NCI-H2029 (cell line): ENCODE measurements around the gene TTBK1.

ENCODE experiments used
- DNase-seq: peaks from one replicate; lab custom pipeline; 2025; lab: John Stamatoyannopoulos, UW

The TTBK1 gene

DNA sequence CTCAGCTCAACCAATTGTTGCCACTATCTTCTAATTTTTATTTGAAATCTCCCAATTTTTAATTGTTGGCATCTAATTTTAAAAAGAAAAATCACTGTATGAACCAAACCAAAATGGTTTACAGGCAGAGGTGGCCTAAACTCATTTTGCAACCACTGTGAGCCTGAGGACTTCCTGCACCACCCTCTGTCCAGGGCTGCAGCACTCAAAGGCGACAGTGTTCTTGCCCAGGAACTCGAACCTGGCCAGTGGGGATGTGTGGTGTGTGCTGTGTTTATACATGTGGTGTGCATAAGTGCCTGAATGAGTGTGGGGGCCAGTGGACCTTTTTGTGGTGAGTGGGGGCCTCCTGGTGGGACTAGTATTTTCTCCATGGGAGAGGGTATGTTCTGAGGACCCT, 30.4 kb downstream of the TTBK1 start:
- DNase-seq = no peak

DNA sequence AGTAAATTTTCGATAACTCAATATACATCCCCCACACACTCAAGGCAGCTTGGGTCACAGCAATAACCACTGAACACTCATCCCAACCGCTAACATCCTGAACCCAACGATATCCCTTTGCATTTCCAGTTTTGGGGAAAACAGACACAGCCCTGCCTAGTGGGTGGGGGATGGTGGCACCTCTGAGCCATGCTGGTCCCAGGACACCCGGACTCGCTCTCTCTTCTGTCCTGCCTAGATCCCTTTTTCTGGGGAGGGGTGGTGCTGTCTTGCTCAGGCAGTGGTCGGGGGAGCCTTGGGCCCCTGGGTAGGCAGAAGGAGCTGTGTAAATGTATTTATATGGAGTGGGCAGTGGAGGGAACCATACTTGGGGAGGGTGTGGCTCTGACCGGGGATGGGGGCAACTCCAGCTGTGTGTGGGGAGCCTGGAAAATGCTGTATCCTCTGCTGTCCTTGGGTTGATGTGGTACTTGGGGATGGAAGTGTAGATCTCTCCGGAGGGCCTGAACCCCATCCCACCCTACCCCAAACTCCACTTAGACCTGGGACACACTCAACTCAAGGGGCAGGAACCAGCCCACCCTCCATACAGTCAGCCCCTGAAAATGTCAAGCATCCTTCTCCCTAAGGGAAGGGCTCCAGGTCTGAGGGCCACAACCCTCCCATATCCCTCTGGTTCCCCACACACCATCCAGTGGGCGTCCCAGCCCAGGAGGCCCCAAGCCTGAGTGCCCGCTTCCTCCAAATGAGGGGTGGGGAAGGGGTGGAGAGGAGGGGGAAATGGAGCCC, 31.0 kb downstream of the TTBK1 start:
- no peak for DNase-seq

DNA sequence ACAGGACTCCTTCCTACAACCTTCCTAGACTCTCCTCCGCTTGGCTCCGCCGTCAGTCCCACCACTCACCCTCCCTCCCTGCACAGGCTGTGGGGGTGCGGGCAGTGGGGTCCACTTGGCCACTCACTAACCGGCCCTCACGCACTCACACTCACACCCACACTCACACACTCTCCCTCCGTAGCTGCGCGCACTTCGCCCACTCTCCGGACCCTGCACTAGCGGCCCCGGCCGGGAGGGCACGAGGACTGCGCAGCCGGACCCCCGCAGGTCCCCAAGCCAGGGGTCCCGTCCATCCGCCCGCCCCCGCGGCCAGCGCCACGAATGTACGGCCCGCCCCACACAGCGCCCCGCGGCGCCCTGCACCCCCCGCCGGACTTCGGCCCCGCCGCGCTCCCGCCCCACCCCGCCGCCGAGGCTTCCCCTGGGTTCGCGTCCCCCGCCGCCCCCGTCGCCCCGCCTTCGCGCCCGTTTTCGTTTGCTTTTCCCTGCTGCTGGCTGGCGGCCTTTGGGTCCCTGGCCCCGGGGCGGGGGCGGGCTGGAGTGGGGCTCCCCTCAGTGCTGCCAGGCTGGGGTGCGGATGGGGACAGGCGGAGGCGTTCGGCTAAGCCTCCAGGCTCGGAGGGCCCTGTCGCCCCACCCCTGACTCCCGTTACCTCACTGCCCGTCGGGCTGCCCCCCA, 31.8 kb downstream of the TTBK1 start:
- DNase-seq = no peak

DNA sequence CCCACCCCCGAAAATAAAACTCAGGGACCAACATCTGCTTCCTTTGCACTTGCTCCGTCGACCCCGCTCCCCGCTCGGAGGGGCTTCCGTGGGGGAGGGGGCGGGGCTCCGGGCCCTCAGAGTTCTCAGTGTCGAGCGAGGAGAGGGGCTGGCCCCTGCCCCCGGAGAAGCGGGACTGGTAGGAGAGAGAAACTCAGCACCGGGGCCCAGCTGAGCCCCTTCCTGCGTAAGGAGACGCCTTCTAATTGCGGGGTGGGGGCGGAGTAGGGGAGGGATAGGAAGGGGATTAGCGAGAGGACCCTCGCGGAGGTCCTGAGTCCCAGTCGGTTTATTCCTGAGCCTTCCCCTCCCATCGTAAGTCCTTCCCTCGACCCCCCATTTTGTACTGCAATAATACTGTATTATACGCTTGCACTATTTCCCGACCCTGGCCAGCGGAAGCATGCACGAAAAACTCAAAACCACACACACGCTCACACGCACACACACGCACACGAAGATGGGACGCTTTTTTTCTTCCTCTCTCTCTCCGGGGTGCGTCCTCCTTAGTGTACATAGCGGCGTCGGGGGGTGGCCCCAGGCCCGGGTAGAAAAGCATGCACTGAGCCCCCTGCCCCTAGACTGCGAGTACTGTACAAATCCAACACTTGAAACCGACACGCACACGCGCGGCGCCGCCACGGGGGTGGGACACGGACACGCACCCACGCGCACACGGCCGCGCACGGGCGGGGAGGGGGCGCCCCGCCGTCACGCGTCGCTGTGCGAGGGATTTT, 32.7 kb downstream of the TTBK1 start:
- DNase-seq = no peak

DNA sequence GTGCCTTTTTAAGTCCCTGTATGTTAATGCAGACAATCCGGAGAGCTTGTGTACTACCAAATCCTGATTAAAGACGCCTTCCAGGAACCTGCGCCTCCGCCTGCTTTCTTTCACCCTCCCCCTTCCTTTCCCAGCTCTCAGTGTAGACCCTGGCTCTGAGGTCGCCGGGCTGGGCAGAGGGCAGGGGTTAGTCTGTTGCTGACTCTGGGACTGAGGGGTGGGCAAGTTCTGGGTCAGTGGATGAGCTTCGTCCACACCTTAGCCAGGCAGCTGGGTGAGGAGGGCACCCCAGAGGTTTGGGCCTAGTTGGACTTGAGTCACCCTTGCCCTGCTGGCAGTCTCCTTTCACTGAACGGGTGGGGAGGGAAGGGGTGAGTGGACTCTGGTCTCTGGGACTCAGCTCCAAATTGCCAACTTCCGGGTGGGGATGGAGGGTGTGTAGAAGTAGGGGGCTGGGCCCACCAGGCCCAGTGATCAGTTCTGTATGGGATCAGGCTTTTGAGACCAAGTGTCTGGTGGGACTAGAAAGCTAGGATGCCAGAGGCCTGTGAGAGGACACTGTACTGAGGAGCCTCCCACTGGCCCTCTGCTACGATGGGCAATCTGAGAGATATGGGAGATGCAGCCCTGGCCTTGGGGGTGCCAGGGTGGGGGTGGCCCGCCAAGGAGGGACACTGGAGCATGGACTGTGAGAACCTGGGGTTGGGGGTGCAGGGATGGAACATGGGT, 33.5 kb downstream of the TTBK1 start:
- DNase-seq = no peak

DNA sequence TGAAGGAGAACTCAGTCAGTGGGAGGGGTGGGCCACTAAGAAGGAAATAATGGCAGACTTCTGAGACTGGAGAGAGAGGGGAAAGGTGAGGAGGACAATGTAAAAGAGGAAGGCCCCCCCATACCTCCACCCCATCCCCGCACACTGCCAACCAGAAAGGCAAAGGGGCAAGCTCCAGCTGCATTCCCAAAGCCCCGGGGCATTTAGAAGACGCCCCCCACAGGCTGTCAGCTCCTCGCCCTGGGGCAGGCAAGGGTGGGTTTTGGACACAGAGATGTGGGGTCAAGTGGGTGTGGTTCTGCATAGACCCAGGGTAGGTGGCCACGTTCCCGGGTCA, 34.0 kb downstream of the TTBK1 start:
- no peak for DNase-seq

DNA sequence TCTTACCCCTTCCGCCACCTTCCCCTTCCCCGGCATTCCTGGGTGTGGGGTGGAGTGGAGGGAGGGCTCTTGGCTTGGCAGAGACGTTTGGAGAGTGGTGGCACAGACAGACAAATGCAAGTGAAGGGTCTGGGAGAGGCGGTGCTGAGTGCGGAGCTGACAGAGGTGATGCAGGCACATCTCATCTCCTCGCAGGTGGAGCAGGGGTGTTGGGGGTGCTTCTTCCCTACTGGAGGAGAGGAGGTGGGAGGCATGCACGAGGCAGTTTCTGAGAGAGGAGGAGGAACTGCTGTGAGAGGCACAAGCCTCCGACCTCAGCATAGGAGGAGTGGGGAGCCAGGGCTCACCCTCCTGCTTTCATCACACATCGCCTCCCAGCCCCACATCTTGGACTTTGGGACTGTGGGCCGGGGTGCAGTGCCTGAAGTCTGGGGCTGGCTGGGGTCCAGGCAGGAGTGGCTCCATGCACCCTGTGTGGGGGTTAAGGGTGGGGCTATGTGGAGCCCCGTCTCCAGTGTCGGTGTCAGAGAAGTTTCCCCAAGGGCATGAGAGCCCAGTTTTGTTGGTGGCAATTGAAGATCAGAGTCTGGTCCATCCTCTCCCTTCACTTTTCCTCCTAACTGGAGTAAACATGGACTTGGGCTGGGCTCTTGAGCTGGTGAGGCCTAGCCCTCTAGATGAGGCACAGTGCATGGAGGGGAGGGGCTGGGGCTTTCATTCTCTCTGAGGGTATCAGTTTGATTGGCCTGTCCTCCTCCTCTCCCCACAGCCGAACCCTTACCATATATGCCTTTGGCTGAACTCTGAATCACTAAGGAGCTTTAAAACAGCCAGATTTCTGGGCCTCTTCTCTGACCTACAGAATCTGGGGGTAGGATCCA, 34.6 kb downstream of the TTBK1 start:
- DNase-seq = no peak

DNA sequence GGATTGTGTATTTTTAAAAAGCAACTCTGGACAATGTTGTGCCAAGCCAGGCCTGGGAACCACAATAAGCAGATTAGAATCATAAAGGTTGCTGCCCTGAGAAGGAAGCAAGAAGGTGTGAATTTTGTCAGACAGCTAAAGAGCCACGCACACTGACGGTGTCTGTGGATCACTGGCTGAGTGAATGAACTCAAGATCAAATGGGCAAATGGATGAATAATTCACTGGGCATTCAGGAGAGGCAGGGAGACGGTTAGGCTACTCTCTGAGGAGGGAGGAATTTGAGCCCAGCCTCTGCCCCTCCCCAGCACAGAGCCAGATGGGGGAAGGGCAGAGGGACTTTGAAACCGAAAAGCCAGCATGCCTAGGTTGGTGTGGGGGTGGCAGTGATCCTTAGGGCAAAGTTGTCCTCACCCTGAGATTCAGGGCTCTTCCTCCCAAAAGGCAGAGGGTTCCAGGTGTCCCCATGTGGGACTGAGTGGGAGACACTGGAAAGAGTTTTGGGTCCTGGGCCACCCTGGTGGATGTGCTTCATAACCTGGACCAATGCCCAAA, 35.3 kb downstream of the TTBK1 start:
- no peak for DNase-seq

DNA sequence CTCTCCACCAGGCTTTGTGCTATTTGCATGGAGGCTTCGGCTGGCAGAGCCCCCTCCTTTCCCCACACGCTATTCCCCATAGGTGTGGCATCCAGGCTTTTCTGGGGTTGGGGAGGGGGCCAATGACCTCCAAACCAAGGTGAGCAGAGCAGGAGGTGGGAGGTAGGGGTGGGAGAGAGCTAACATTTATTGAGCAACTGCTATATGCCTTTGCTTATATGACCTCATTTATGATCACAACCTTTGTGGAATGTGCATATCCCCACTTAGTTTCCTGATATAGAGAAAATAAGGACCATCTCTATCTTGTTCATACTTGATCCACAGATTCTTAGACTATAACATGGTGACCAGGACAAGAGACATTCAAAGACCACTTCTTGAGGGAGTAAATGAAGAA, 37.0 kb downstream of the TTBK1 start:
- no peak for DNase-seq

DNA sequence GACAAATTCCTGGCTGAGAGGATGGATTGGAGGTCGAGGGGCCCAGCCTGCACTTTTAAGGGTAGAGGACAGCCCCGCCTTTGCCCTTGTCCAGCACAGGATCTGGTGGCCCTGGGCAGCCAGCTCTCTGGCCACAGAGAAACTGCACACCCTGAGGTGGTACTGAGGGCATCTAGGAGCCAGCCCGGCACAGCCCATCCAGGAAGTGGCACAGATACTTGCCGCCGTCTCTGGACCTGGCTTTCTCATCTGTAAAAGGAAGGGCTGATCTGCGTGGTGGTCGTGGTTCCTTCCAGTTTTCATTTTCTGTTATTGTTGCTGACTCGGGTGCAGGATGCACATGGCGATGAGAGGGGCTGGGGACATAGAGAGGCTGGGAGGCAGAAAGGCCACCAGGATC, 38.8 kb downstream of the TTBK1 start:
- no peak for DNase-seq

DNA sequence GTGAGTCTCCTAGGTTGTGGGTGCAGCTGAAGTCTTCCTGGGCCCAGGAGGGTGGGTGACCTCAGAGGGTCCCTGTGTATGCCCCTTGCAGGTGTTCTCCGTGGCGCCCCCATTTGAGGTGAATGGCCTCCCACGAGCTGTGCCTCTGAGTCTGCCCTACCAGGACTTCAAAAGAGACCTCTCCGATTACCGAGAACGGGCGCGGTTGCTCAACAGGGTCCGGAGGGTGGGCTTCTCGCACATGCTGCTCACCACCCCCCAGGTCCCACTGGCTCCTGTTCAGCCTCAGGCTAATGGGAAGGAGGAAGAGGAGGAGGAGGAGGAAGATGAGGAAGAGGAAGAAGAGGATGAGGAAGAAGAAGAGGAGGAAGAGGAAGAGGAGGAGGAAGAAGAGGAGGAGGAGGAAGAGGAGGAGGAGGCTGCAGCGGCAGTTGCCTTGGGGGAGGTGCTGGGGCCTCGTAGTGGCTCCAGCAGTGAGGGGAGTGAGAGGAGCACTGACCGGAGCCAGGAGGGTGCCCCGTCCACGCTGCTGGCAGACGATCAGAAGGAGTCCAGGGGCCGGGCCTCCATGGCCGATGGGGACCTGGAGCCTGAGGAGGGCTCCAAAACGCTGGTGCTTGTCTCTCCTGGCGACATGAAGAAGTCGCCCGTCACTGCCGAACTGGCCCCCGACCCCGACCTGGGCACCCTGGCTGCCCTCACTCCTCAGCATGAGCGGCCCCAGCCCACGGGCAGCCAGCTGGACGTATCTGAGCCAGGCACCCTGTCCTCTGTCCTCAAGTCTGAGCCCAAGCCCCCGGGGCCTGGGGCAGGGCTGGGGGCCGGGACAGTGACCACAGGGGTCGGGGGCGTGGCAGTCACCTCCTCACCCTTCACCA, 39.6 kb downstream of the TTBK1 start:
- DNase-seq = no peak

DNA sequence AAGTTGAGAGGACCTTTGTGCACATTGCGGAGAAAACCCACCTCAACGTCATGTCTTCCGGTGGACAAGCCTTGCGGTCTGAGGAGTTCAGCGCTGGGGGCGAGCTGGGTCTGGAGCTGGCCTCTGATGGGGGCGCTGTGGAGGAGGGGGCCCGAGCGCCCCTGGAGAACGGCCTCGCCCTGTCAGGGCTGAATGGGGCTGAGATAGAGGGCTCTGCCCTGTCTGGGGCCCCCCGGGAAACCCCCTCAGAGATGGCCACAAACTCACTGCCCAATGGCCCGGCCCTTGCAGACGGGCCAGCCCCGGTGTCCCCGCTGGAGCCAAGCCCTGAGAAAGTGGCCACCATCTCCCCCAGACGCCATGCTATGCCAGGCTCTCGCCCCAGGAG, 40.2 kb downstream of the TTBK1 start:
- DNase-seq = no peak

DNA sequence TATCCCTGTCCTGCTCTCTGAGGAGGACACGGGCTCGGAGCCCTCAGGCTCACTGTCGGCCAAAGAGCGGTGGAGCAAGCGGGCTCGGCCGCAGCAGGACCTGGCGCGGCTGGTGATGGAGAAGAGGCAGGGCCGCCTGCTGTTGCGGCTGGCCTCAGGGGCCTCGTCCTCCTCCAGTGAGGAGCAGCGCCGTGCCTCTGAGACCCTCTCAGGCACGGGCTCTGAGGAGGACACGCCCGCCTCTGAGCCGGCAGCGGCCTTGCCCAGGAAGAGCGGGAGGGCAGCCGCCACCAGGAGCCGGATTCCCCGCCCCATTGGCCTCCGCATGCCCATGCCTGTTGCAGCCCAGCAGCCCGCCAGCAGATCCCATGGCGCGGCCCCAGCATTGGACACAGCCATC, 40.6 kb downstream of the TTBK1 start:
- no peak for DNase-seq

DNA sequence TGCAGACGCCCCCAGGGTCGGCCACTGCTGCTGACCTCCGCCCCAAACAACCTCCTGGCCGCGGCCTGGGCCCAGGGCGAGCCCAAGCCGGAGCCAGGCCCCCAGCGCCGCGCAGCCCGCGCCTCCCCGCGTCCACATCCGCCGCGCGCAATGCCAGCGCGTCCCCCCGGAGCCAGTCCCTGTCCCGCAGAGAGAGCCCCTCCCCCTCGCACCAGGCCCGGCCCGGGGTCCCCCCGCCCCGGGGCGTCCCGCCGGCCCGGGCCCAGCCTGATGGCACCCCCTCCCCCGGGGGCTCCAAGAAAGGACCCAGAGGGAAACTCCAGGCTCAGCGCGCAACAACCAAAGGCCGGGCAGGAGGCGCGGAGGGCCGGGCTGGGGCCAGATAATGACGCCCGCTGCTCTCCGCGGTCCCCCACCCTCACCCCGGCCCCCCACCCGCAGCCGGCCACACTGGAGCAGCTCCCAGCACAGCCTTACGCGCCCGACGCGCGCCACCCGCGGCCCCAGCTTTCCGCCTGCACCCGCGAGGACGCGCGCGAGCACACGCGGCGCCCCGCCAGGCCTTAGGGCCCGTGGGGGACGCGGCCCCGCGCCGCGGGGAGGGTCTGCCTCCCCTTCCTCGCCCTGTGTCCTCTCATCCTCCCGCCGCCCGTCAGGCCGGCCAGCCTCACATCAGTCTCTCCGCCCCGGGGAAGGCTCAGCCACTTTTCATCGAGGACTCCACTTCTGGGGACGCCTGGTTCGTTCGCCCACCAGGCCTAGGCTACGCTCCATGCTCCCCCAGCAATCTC, 41.9 kb downstream of the TTBK1 start:
- no peak for DNase-seq

DNA sequence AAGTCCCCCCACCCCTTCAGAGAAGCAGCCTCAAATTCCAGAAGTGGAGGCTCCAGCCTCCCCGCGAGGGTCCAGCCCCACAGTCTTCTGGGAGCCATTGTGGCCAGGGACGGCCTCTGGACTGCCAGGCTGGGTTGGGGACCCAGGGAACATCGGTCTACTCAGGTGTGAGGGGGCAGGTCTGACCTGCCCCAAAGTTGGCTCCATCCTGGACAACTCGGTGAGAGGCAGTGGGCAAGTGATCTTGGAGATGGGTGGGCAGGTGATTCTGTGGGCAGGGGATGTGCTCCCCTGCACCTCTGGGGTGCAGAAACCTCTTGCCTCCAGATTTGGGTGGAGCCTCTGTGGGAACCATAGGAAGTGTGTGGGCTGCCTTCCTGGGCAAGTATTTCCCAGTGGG, 42.6 kb downstream of the TTBK1 start:
- no peak for DNase-seq

DNA sequence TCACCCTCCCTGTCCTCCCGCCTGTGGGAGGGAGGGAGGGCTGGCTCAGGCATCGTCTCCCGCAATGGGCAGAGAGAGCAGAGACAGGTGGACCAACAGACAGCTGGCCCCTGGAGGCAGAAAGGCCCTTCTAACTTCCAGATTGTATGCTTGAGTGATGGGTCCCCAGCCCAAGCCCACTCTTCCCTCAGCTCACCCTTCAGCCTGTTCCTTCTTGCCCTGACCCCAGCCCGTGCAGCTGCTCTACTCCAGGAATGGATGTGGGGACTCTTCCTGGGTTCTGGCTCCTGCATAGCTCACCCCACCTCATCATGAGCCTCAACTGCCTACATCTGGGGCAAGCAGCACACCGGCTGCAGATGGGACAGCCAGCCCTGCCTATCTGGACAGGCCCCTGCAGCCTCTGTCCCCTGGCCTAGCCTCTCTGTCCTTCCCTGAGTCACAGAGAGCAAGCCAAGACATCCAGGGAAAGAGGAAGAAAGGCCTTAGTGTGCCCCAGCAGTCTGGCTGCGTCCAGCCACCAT, 43.2 kb downstream of the TTBK1 start:
- DNase-seq = no peak

DNA sequence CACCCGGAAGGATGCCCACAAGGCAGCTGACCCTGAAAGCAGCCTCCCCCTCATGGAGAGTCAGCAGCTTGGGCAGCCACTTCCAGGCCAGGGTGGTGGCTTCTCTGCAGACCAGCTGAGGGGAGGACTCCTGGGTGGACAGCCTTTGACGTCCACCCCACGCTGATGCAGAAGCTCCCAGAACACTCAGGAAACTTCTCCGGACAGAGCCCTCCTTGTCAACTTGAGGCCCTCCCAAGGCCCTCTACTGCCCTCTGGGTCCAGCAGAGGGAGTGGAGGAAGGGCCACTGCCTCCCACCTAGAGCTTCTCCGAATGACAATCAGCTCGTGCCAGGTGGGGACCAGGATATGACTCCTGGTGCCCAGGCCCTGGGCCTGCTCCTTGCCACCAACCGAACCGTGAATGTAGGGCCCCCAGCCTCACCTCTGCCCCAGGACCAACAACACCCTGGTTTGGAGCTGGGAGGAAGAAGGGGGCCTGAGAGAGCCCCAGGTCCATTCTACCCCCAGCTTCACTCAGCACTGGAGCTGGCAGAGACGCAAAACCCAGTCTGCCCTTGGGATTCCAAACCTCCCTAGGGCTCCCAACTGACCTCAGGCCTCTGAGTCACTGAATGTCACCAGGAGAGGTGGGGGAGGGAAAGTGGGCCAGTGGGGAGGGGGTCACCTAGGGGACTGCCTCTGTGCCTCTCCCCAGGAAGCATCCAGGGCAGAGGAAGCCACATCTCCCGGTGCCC, 43.9 kb downstream of the TTBK1 start:
- DNase-seq = no peak
